HuH-7.5 (cell line): ENCODE measurements around the gene PHEX.

Experiments used
- DNase-seq: peaks from one replicate; pipeline ENCODE4 v3.0.0; 2011; ENCODE audit warnings: low spot score

The PHEX gene

GRCh38 chrX:22032084-22032483 is at the start of gene PHEX:
Gene PHEX, plus strand, starts transcription at chrX:22032325. Its CDS starts 681 bp downstream, at chrX:22033006.
- no peak for DNase-seq

- DNase-seq, result peak; percentile 34
Measured at GRCh38 chrX:21985332-21985777, 46.8 kb upstream of the PHEX start.

GRCh38 chrX:21986596-21986995 is 45.5 kb upstream of the PHEX start:
- DNase-seq, result no peak

- no peak for DNase-seq
Measured at GRCh38 chrX:21989384-21989783, 42.7 kb upstream of the PHEX start.

GRCh38 chrX:21990832-21991231 is 41.3 kb upstream of the PHEX start:
- DNase-seq, result no peak

GRCh38 chrX:21991504-21991903 is 40.6 kb upstream of the PHEX start:
- no peak for DNase-seq

GRCh38 chrX:21993265-21993664 is 38.9 kb upstream of the PHEX start:
- no peak for DNase-seq

- DNase-seq, result no peak
Measured at GRCh38 chrX:21996872-21997455, 35.2 kb upstream of the PHEX start.

- no peak for DNase-seq
Measured at GRCh38 chrX:21998037-21998436, 34.1 kb upstream of the PHEX start.

GRCh38 chrX:22004866-22005265 is 27.3 kb upstream of the PHEX start:
- no peak for DNase-seq

- no peak for DNase-seq
Measured at GRCh38 chrX:22012051-22012450, 20.1 kb upstream of the PHEX start.

GRCh38 chrX:22012931-22013330 is 19.2 kb upstream of the PHEX start:
- DNase-seq, result no peak

- DNase-seq, result no peak
Measured at GRCh38 chrX:22015139-22015750, 16.9 kb upstream of the PHEX start.

GRCh38 chrX:22021751-22022324 is 10.3 kb upstream of the PHEX start:
- no peak for DNase-seq

GRCh38 chrX:22024577-22024976 is 7.5 kb upstream of the PHEX start:
- DNase-seq, result no peak

- DNase-seq, result no peak
Measured at GRCh38 chrX:22025751-22026150, 6.4 kb upstream of the PHEX start.

- DNase-seq, result no peak
Measured at GRCh38 chrX:22026731-22027130, 5.4 kb upstream of the PHEX start.

- no peak for DNase-seq
Measured at GRCh38 chrX:22032506-22032905, 381 bp downstream of the PHEX start.

GRCh38 chrX:22033818-22034217 is 1.7 kb downstream of the PHEX start:
- DNase-seq, result no peak

GRCh38 chrX:22035236-22035635 is 3.1 kb downstream of the PHEX start:
- no peak for DNase-seq

GRCh38 chrX:22037225-22037624 is 5.1 kb downstream of the PHEX start:
- DNase-seq, result no peak

- DNase-seq, result no peak
Measured at GRCh38 chrX:22037911-22038537, 5.9 kb downstream of the PHEX start.

GRCh38 chrX:22039541-22039940 is 7.4 kb downstream of the PHEX start:
- no peak for DNase-seq
